NB4 (cell line): ENCODE data around the gene LMCD1.

ENCODE experiments used
- POLR2A ChIP-seq: IDR thresholded peaks from 2 replicates; pipeline ENCODE4 v1.6.1; 2011; ENCODE audit warnings: mild to moderate bottlenecking; ENCODE audit not compliant: insufficient read length; ENCODE audit errors: extremely low read depth
- TF ChIP-seq, protein P1 (sequence below): IDR thresholded peaks from one replicate; pipeline ENCODE4 v1.5.1; 2012; ENCODE audit warnings: low read depth, low read length
- TF ChIP-seq, protein P2 (sequence below): IDR thresholded peaks from 2 replicates; pipeline ENCODE4 v1.6.1; 2011; ENCODE audit warnings: low read depth, low read length

DNA sequence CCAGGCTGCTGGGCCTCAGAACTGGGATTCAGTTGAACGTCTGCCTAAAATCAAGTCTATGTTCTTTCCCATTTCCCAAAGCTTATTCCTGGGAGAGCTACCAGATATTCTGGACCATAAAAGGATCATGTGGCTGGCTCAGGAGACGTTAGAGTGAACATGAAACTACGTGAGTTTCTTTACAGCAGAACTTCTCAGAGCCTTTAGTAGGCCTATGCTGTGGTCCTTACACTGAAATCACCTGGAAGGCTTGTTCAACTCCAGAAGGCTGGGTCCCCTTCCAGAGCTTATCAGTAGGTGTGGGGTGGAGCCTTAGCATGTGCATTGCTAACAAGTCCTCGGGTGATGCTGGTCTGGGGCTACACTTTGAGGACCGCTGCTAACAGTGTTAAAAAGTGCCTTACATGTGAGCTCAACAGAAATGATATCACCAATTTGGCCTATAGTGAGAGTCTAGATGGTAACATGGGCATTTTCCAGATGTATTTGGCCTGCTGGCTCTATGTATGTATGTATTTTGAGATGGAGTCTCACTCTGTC is 50.7 kb downstream of the LMCD1 start:
- TF ChIP-seq, protein P1, sequence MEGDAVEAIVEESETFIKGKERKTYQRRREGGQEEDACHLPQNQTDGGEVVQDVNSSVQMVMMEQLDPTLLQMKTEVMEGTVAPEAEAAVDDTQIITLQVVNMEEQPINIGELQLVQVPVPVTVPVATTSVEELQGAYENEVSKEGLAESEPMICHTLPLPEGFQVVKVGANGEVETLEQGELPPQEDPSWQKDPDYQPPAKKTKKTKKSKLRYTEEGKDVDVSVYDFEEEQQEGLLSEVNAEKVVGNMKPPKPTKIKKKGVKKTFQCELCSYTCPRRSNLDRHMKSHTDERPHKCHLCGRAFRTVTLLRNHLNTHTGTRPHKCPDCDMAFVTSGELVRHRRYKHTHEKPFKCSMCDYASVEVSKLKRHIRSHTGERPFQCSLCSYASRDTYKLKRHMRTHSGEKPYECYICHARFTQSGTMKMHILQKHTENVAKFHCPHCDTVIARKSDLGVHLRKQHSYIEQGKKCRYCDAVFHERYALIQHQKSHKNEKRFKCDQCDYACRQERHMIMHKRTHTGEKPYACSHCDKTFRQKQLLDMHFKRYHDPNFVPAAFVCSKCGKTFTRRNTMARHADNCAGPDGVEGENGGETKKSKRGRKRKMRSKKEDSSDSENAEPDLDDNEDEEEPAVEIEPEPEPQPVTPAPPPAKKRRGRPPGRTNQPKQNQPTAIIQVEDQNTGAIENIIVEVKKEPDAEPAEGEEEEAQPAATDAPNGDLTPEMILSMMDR: no peak
- TF ChIP-seq, protein P2, sequence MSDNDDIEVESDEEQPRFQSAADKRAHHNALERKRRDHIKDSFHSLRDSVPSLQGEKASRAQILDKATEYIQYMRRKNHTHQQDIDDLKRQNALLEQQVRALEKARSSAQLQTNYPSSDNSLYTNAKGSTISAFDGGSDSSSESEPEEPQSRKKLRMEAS: no peak
- no peak for TF ChIP-seq POLR2A
